Vagina (tissue), 2 donors: ENCODE results near the gene ST8SIA2.

ENCODE experiments used
- CTCF ChIP-seq, 3 experiments: fragments of 450-650 bp in 2 of 3; fragments of 200-600 bp in 1 of 3; sonication (generic) in 1 of 3; IDR thresholded peaks; one replicate each; pipeline ENCODE4 v1.5.1; 2017 to 2019; ENCODE audit warnings: antibody characterized with exemption in 3 of 3, mild to moderate bottlenecking in 2 of 3, moderate library complexity in 2 of 3
- POLR2A ChIP-seq, 2 donors: fragments of 450-650 bp; IDR thresholded peaks; one replicate each; pipeline ENCODE4 v1.6.1; 2017; ENCODE audit warnings: antibody characterized with exemption in 2 of 2, mild to moderate bottlenecking in 2 of 2, moderate library complexity in 2 of 2
- POLR2AphosphoS5 ChIP-seq, 2 donors: sonication (generic); formaldehyde crosslinking; IDR thresholded peaks; one replicate each; pipeline ENCODE4 v1.9.0; 2017; ENCODE audit warnings: antibody characterized with exemption in 2 of 2, mild to moderate bottlenecking in 2 of 2, low read depth in 1 of 2; ENCODE audit not compliant: insufficient read depth in 1 of 2

GRCh38 chr15:92402751-92403150 lies 9.1 kb downstream of the ST8SIA2 start:
- TF ChIP-seq CTCF (IDR thresholded peaks at IDR 0.05) = no peak
- TF ChIP-seq POLR2A (IDR thresholded peaks at IDR 0.05) = no peak
- TF ChIP-seq POLR2AphosphoS5 (IDR thresholded peaks at IDR 0.05; ENCODE audit: insufficient read depth in 1 of 2, low read depth in 1 of 2) = no peak
